C4-2B (cell line): ENCODE measurements around the gene PIGR.

Source experiments
- H3K27ac ChIP-seq: fragments of 450-650 bp; 2 replicates; pipeline ENCODE4 v1.5.1; 2017
- CTCF ChIP-seq: fragments of 450-650 bp; conservative IDR thresholded peaks from 2 replicates; pipeline ENCODE4 v1.5.1; 2017; ENCODE audit warnings: mild to moderate bottlenecking
- ZFX ChIP-seq: fragments of 450-650 bp; IDR thresholded peaks from 2 replicates; pipeline ENCODE4 v1.6.1; 2017

The PIGR gene

GRCh38 chr1:206895837-206896242, 50.4 kb downstream of the PIGR start:
- TF ChIP-seq ZFX = no peak
- TF ChIP-seq CTCF = no peak
- H3K27ac ChIP-seq = peak overlapping the region; percentile 74

- H3K27ac ChIP-seq = peak overlapping the region; percentile 74
Observed at GRCh38 chr1:206895325-206895724, 50.9 kb downstream of the PIGR start.

GRCh38 chr1:206893380-206893779, 52.9 kb downstream of the PIGR start:
- H3K27ac ChIP-seq = no peak overlapping the region
- TF ChIP-seq CTCF = no peak
- TF ChIP-seq ZFX = no peak

More at GRCh38 chr1:206895325-206895724, 50.9 kb downstream of the PIGR start:
- TF ChIP-seq ZFX (no peak), CTCF (no peak)

- no peak overlapping the region for H3K27ac ChIP-seq
- TF ChIP-seq CTCF = no peak
- TF ChIP-seq ZFX = no peak
Observed at GRCh38 chr1:206892351-206892984, 53.8 kb downstream of the PIGR start.

- H3K27ac ChIP-seq = no peak overlapping the region
- no peak for TF ChIP-seq ZFX
- no peak for TF ChIP-seq CTCF
Observed at GRCh38 chr1:206891412-206891811, 54.9 kb downstream of the PIGR start.

- TF ChIP-seq CTCF = no peak
- TF ChIP-seq ZFX = no peak
- H3K27ac ChIP-seq = peak overlapping the region; percentile 26
Observed at GRCh38 chr1:206890125-206891060, 55.9 kb downstream of the PIGR start.

GRCh38 chr1:206887701-206888100, 58.6 kb downstream of the PIGR start:
- TF ChIP-seq CTCF = no peak
- no peak for TF ChIP-seq ZFX
- H3K27ac ChIP-seq = no peak overlapping the region
